ENCODE results near the gene ZNF385B. TPM values are rescaled to one million over a fixed set of nuclear protein-coding genes. Genes with fewer than 3 reads are reported as not detected.

The ZNF385B gene
- total RNA-seq, 2 experiments from 2014 or later, result 113 to 178 TPM

DNA sequence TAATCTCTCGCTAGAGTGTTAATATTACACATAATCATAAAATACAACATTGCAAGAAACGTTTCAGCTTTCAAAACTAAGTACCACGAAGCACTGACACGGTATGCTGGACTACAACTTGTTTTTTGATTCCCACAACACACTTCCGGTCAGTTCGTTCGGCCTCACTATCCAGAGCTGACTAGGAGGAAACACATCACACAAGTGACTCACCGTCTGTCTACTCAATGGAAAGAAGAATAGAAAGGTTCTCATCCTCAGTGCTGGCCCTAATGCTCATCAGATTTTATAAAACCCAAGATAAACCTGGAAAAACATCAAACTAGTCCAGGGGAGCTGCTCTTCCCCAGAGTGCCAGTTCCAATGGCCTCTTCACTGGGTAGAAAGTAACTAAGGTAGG is 42.9 kb downstream of the ZNF385B start:
- Histone ChIP-seq H4K20me1 (ENCODE audit: insufficient read depth, low read length) (peaks cover 15% of the 10 kb centered on the region), H3K9me2 (ENCODE audit: insufficient read depth, low read length) (no peaks in the 10 kb centered on the region), H3K4me3 (ENCODE audit: low read depth, low read length, poor library complexity, severe bottlenecking) (no peak overlapping the region), H3K9me3 (ENCODE audit: low read length) (no peaks in the 10 kb centered on the region; the same call in 1 of the 2 replicates), H3K4me2 (ENCODE audit: low read length) (no peak overlapping the region), H2AFZ (ENCODE audit: low read length) (no peak overlapping the region), H3K27ac (ENCODE audit: low read depth, low read length, poor library complexity, severe bottlenecking) (no peak overlapping the region), H3K4me1 (ENCODE audit: insufficient read depth, low read length, poor library complexity, severe bottlenecking) (no peaks in the 10 kb centered on the region), H3K79me2 (ENCODE audit: insufficient read depth, low read depth, low read length) (peaks cover 100% of the 10 kb centered on the region), H3K36me3 (ENCODE audit: insufficient read depth, low read length) (peaks cover 94% of the 10 kb centered on the region)
- intact Hi-C loops (cut with micrococcal nuclease; ENCODE audit: unreplicated experiment), result no loop called here
- TF ChIP-seq, protein P1, sequence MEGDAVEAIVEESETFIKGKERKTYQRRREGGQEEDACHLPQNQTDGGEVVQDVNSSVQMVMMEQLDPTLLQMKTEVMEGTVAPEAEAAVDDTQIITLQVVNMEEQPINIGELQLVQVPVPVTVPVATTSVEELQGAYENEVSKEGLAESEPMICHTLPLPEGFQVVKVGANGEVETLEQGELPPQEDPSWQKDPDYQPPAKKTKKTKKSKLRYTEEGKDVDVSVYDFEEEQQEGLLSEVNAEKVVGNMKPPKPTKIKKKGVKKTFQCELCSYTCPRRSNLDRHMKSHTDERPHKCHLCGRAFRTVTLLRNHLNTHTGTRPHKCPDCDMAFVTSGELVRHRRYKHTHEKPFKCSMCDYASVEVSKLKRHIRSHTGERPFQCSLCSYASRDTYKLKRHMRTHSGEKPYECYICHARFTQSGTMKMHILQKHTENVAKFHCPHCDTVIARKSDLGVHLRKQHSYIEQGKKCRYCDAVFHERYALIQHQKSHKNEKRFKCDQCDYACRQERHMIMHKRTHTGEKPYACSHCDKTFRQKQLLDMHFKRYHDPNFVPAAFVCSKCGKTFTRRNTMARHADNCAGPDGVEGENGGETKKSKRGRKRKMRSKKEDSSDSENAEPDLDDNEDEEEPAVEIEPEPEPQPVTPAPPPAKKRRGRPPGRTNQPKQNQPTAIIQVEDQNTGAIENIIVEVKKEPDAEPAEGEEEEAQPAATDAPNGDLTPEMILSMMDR (conservative IDR thresholded peaks at IDR 0.05; ENCODE audit: low read length), result no peak
- no peak for TF ChIP-seq EZH2phosphoT487 (IDR thresholded peaks at IDR 0.05; ENCODE audit: borderline replicate concordance, low read depth, low read length)
- ChIA-PET CTCF (ENCODE audit: unreplicated experiment) (no interaction called here), POLR2A (interaction anchor here (0.7 kb wide), 1 partner anchor 79 kb away, joined by 5 read pairs; no protein-coding TSS in a partner anchor)
- DNase-seq (ENCODE audit: low spot score), result no peak
- BruUV-seq (replicated peaks), result no TSS peak

DNA sequence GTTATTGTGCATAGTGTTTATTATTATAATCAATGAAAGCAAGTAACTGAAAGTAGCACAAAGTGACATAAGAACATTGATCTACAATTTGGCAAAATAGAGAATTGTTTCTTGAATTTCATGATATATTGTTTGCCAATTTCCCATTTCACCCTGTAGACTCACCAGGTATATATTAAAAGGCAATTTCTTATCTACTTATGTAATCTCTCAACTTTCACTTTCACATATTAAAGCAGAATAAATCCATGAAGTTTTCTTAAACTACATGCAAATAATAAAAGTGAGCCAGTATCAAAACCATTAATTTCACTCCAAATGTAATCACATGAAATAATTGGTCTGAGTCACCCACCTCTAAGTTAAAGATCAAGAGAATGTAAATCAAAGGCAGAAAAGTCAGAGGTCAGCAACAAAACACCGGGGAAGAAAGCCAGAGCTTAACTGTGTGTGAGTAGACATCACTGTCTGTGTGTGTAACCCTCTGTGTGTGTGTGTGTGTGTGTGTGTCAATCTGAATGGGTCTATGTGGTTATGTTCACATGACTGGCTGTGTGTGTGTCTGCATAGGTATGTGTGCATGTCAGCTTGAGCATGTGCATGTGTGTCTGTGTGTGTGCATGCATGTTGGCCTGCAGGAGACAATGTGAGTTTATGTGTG is 44.1 kb downstream of the ZNF385B start:
- BruUV-seq (replicated peaks), result no TSS peak
- H3K4me2 ChIP-seq (ENCODE audit: low read length), result no peak overlapping the region
- intact Hi-C loops (cut with micrococcal nuclease; ENCODE audit: unreplicated experiment), result no loop called here
- H3K9me3 ChIP-seq (ENCODE audit: low read length), result peaks cover 10% of the 10 kb centered on the region; the same call in 1 of the 2 replicates
- H3K27ac ChIP-seq (ENCODE audit: low read depth, low read length, poor library complexity, severe bottlenecking), result no peak overlapping the region
- H4K20me1 ChIP-seq (ENCODE audit: insufficient read depth, low read length), result peaks cover 12% of the 10 kb centered on the region
- no peak for DNase-seq (ENCODE audit: low spot score)
- no peak overlapping the region for H3K4me3 ChIP-seq (ENCODE audit: low read depth, low read length, poor library complexity, severe bottlenecking)
- peaks cover 97% of the 10 kb centered on the region for H3K36me3 ChIP-seq (ENCODE audit: insufficient read depth, low read length)
- TF ChIP-seq, protein P1 (conservative IDR thresholded peaks at IDR 0.05; ENCODE audit: low read length), result no peak
- no peak for TF ChIP-seq EZH2phosphoT487 (IDR thresholded peaks at IDR 0.05; ENCODE audit: borderline replicate concordance, low read depth, low read length)
- ChIA-PET POLR2A (interaction anchor here (1.1 kb wide), 1 partner anchor 9 kb away, joined by 3 read pairs; no protein-coding TSS in a partner anchor), CTCF (ENCODE audit: unreplicated experiment) (no interaction called here)
- H2AFZ ChIP-seq (ENCODE audit: low read length), result no peak overlapping the region
- H3K4me1 ChIP-seq (ENCODE audit: insufficient read depth, low read length, poor library complexity, severe bottlenecking), result no peaks in the 10 kb centered on the region
- H3K9me2 ChIP-seq (ENCODE audit: insufficient read depth, low read length), result no peaks in the 10 kb centered on the region
- H3K79me2 ChIP-seq (ENCODE audit: insufficient read depth, low read depth, low read length), result peaks cover 100% of the 10 kb centered on the region

DNA sequence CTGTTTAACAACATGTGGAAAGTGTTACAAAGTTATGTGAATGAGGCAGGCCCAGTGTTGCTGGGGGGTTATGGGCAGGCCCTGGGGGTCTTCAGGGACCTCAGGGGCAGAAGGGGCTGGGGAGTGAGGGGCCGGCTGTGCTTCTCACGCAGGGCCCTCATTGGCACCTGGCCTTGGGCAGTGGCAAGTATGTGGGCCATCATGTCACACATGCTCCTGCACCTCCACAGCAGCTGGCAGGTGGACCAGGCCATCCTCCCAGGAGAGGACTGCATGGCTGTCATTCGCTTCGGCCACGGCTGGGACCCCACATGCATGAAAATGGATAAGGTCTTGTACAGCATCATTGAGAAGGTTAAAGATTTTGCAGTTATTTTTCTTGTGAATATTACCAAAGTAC is 47.4 kb downstream of the ZNF385B start:
- H3K4me1 ChIP-seq (ENCODE audit: insufficient read depth, low read length, poor library complexity, severe bottlenecking), result no peaks in the 10 kb centered on the region
- no peaks in the 10 kb centered on the region for H3K9me2 ChIP-seq (ENCODE audit: insufficient read depth, low read length)
- intact Hi-C loops (cut with micrococcal nuclease; ENCODE audit: unreplicated experiment), result no loop called here
- H4K20me1 ChIP-seq (ENCODE audit: insufficient read depth, low read length), result peaks cover 9% of the 10 kb centered on the region
- DNase-seq (ENCODE audit: low spot score), result no peak
- peaks cover 100% of the 10 kb centered on the region for H3K79me2 ChIP-seq (ENCODE audit: insufficient read depth, low read depth, low read length)
- CTCF ChIA-PET (ENCODE audit: unreplicated experiment), result no interaction called here
- POLR2A ChIA-PET, result interaction anchor here (0.7 kb wide), 1 partner anchor 12 kb away, joined by 4 read pairs; no protein-coding TSS in a partner anchor
- no peak overlapping the region for H2AFZ ChIP-seq (ENCODE audit: low read length)
- H3K9me3 ChIP-seq (ENCODE audit: low read length), result peaks cover 29% of the 10 kb centered on the region; the same call in 1 of the 2 replicates
- TF ChIP-seq, protein P1 (conservative IDR thresholded peaks at IDR 0.05; ENCODE audit: low read length), result no peak
- TF ChIP-seq EZH2phosphoT487 (IDR thresholded peaks at IDR 0.05; ENCODE audit: borderline replicate concordance, low read depth, low read length), result no peak
- no peak overlapping the region for H3K4me2 ChIP-seq (ENCODE audit: low read length)
- H3K27ac ChIP-seq (ENCODE audit: low read depth, low read length, poor library complexity, severe bottlenecking), result no peak overlapping the region
- H3K36me3 ChIP-seq (ENCODE audit: insufficient read depth, low read length), result peaks cover 89% of the 10 kb centered on the region
- BruUV-seq (replicated peaks), result no TSS peak
- H3K4me3 ChIP-seq (ENCODE audit: low read depth, low read length, poor library complexity, severe bottlenecking), result no peak overlapping the region

Data from OCI-LY7 (cell line).